H1 (cell line): ENCODE results near the gene UHRF1. TPM values are rescaled to one million over a fixed set of nuclear protein-coding genes. Genes with fewer than 3 reads are reported as not detected.

Experiments used
- ASH2L ChIP-seq: fragments of 200-600, 300-600 bp; sonication (generic); IDR thresholded peaks from one replicate; pipeline ENCODE4 v1.7.1; 2017; ENCODE audit warnings: low read length
- ATF2 ChIP-seq: IDR thresholded peaks from 2 replicates; pipeline ENCODE4 v1.6.1; 2012; ENCODE audit warnings: low read length, inconsistent platforms
- BACH1 ChIP-seq: IDR thresholded peaks from 2 replicates; pipeline ENCODE4 v1.6.1; 2012; ENCODE audit warnings: low read length, improper control_type of control experiment
- CEBPB ChIP-seq: IDR thresholded peaks from 2 replicates; pipeline ENCODE4 v1.6.1; 2012; ENCODE audit warnings: low read depth, low read length
- CHD2 ChIP-seq: IDR thresholded peaks from 2 replicates; pipeline ENCODE4 v1.6.1; 2012; ENCODE audit warnings: low read length, improper control_type of control experiment
- CREB1 ChIP-seq: IDR thresholded peaks from 2 replicates; pipeline ENCODE4 v1.6.1; 2012; ENCODE audit warnings: inconsistent platforms
- E2F6 ChIP-seq: IDR thresholded peaks from 2 replicates; pipeline ENCODE4 v1.6.1; 2012; ENCODE audit warnings: inconsistent platforms
- EP300 ChIP-seq, 2 experiments: IDR thresholded peaks; 1 replicate in 1 of 2; 2 replicates in 1 of 2; pipeline ENCODE4 v1.6.1; 2011 to 2012; ENCODE audit warnings: low read depth in 2 of 2, low read length in 2 of 2, mild to moderate bottlenecking in 2 of 2, borderline replicate concordance in 1 of 2, inconsistent platforms in 1 of 2, moderate library complexity in 1 of 2
- EZH2 ChIP-seq: fragments of 200-600 bp; sonication (generic); IDR thresholded peaks from 2 replicates; pipeline ENCODE4 v1.7.1; 2012; ENCODE audit warnings: low read depth, mild to moderate bottlenecking, moderate library complexity, low read length, inconsistent platforms; ENCODE audit not compliant: severe bottlenecking
- GABPA ChIP-seq: IDR thresholded peaks from 2 replicates; pipeline ENCODE4 v1.6.1; 2011; ENCODE audit warnings: mild to moderate bottlenecking, low read length, moderate library complexity, borderline replicate concordance; ENCODE audit not compliant: insufficient read depth
- HDAC2 ChIP-seq, 2 experiments: fragments of 300-600 bp in 1 of 2; sonication (generic) in 1 of 2; IDR thresholded peaks; 2 replicates each; pipeline ENCODE4 v1.6.1; 2011 to 2012; ENCODE audit warnings: low read depth in 2 of 2, low read length in 2 of 2, mild to moderate bottlenecking in 2 of 2, moderate library complexity in 2 of 2, borderline replicate concordance in 1 of 2, inconsistent platforms in 1 of 2
- MAFK ChIP-seq: IDR thresholded peaks from 2 replicates; pipeline ENCODE4 v1.6.1; 2012; ENCODE audit warnings: low read depth, mild to moderate bottlenecking, improper control_type of control experiment, low read length
- NANOG ChIP-seq: IDR thresholded peaks from 2 replicates; pipeline ENCODE4 v1.6.1; 2011; ENCODE audit warnings: low read length, low read depth, mild to moderate bottlenecking, inconsistent platforms; ENCODE audit not compliant: insufficient read depth, poor library complexity, severe bottlenecking
- RNF2 ChIP-seq: fragments of 200-900, 300-1000 bp; sonication (generic); IDR thresholded peaks from 2 replicates; pipeline ENCODE4 v1.7.1; 2016; ENCODE audit warnings: borderline replicate concordance, low read depth, mild to moderate bottlenecking, antibody characterized with exemption, low read length; ENCODE audit not compliant: poor library complexity, severe bottlenecking; ENCODE audit errors: missing control alignments
- SP1 ChIP-seq: IDR thresholded peaks from 2 replicates; pipeline ENCODE4 v1.6.1; 2011; ENCODE audit warnings: low read depth, low read length
- SP2 ChIP-seq: IDR thresholded peaks from 2 replicates; pipeline ENCODE4 v1.6.1; 2012; ENCODE audit warnings: mild to moderate bottlenecking, low read length, inconsistent platforms
- SUZ12 ChIP-seq: fragments of 200-600 bp; sonication (generic); IDR thresholded peaks from 2 replicates; pipeline ENCODE4 v1.6.1; 2012; ENCODE audit warnings: mild to moderate bottlenecking, inconsistent platforms, low read length, moderate library complexity, mixed read lengths
- USF2 ChIP-seq: IDR thresholded peaks from 2 replicates; pipeline ENCODE4 v1.6.1; 2011; ENCODE audit warnings: low read length, improper control_type of control experiment
- YY1 ChIP-seq: IDR thresholded peaks from 2 replicates; pipeline ENCODE4 v1.6.1; 2011; ENCODE audit warnings: low read depth, mild to moderate bottlenecking, low read length
- ZNF274 ChIP-seq: IDR thresholded peaks from 2 replicates; pipeline ENCODE4 v1.7.0; 2012; ENCODE audit warnings: low read length, borderline replicate concordance; ENCODE audit errors: extremely low read depth
- polyA plus RNA-seq, 7 experiments: library from polyadenylated mRNA; depleted of rRNA in 3 of 7; stranded (reverse) in 5 of 7; unstranded in 2 of 7; fragments of >200 nt in 5 of 7; fragments of 200-250 nt in 2 of 7; gene quantifications; 1 replicate in 5 of 7; 2 replicates in 1 of 7; 4 replicates in 1 of 7; pipeline versions ENCODE4 v1.2.1 to v1.2.3, GENCODE V29; 2011 to 2013; ENCODE audit warnings: missing spikeins in 2 of 7, mixed read lengths in 2 of 7
- total RNA-seq: library from RNA; stranded (reverse); fragmentation: NEBNext Ultra II Directional; extraction: Animal tissue kit (Norgen Biotek cat#: 25700); gene quantifications from 2 replicates; pipeline ENCODE4 v1.2.1, GENCODE V29; 2021

UHRF1 gene
- total and polyA plus RNA-seq, 2 of the 8 experiments (the other 6 are each of a cell fraction or from before 2014, with no cell fraction given) = 14.7 to 65.8 TPM

- TF ChIP-seq YY1 (no peak), ZNF274 (no peak), CREB1 (peak; percentile 86), CHD2 (peak; percentile 95), SUZ12 (no peak), HDAC2 (IDR thresholded peaks at IDR 0.05; ENCODE audit: borderline replicate concordance in 1 of 2, low read depth in 2 of 2, low read length in 2 of 2) (no peak), USF2 (peak; percentile 88), ATF2 (no peak), NANOG (no peak), ASH2L (no peak), BACH1 (no peak), CEBPB (no peak), SP1 (peak; percentile 99), E2F6 (0 out of 2 replicates have a peak, but pooled peaks have one; percentile 16), EZH2 (no peak), RNF2 (no peak), SP2 (peak; percentile 93), GABPA (no peak), EP300 (IDR thresholded peaks at IDR 0.05; ENCODE audit: borderline replicate concordance in 1 of 2, low read depth in 2 of 2, low read length in 2 of 2) (0 out of 3 replicates have a peak, but pooled peaks of 1 of the 2 experiments have one; percentile 15), MAFK (no peak)
Measured at GRCh38 chr19:4968462-4969291, 59.4 kb downstream of the UHRF1 start, which contains the start of gene KDM4B (continued).
